ENCODE measurements around the gene SNX33.
"Not testable (repeated sequence)": the region's sequence is repeated elsewhere in the genome, so short reads cannot be mapped to it uniquely, and the experiment has no call there.

- not testable (repeated sequence) for TF ChIP-seq CTCF (IDR thresholded peaks at IDR 0.05); EZH2 (IDR thresholded peaks at IDR 0.05; ENCODE audit: borderline replicate concordance, insufficient read depth, low read depth, low read length, poor library complexity, severe bottlenecking)
These were observed 45.3 kb downstream of the SNX33 start for GRCh38 chr15:75693028-75693427.
